ENCODE results near the gene TCFL5.

DNA sequence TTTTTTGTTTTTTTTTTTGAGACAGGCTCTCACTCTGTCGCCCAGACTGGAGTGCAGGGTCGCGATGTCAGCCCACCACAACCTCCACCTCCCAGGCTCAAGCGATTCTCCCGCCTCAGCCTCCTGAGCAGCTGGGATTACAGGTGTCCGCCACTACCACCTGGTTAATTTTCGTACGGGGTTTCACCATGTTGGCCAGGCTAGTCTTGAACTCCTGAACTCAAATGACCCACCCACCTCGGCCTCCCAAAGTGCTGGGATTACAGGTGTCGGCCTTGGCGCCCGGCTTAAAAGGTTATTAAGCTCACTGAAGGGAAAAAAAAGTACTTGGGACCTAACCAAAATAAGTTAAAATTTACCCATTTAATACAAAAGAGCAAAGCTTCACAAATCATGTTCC, 1.9 kb downstream of the TCFL5 start:
- TF ChIP-seq, protein P1, sequence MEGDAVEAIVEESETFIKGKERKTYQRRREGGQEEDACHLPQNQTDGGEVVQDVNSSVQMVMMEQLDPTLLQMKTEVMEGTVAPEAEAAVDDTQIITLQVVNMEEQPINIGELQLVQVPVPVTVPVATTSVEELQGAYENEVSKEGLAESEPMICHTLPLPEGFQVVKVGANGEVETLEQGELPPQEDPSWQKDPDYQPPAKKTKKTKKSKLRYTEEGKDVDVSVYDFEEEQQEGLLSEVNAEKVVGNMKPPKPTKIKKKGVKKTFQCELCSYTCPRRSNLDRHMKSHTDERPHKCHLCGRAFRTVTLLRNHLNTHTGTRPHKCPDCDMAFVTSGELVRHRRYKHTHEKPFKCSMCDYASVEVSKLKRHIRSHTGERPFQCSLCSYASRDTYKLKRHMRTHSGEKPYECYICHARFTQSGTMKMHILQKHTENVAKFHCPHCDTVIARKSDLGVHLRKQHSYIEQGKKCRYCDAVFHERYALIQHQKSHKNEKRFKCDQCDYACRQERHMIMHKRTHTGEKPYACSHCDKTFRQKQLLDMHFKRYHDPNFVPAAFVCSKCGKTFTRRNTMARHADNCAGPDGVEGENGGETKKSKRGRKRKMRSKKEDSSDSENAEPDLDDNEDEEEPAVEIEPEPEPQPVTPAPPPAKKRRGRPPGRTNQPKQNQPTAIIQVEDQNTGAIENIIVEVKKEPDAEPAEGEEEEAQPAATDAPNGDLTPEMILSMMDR (conservative IDR thresholded peaks at IDR 0.05) = no peak
- no peak for TF ChIP-seq EZH2 (IDR thresholded peaks at IDR 0.05; ENCODE audit: low read depth)
